Keratinocyte (primary cell): ENCODE results near the gene MAP3K20. TPM values are rescaled to one million over a fixed set of nuclear protein-coding genes. Genes with fewer than 3 reads are reported as not detected.

ENCODE experiments used
- DNase-seq: peaks from one replicate; pipeline ENCODE4 v3.0.0-alpha.2; 2011; ENCODE audit warnings: low read depth, missing footprints, low spot score
- FAIRE-seq: peaks from 2 replicates; lab custom pipeline; 2011; peaks lifted over from hg19 to GRCh38; lab: Jason Lieb, UNC
- H2AFZ ChIP-seq: 2 replicates; pipeline ENCODE4 v1.6.0; 2012; ENCODE audit warnings: low read length, control low read depth, inconsistent platforms; ENCODE audit not compliant: control insufficient read depth
- H3K27ac ChIP-seq: 2 replicates; pipeline ENCODE4 v1.5.1; 2011; ENCODE audit warnings: low read length; ENCODE audit not compliant: control insufficient read depth, insufficient read depth
- H3K27me3 ChIP-seq: 3 replicates; pipeline ENCODE4 v1.6.0; 2011; ENCODE audit warnings: low read length; ENCODE audit not compliant: control insufficient read depth, insufficient read depth; ENCODE audit errors: extremely low read depth
- H3K36me3 ChIP-seq, 2 experiments: 2 replicates in 1 of 2; 3 replicates in 1 of 2; pipeline ENCODE4 v1.5.1; 2011; ENCODE audit warnings: low read length in 2 of 2, mild to moderate bottlenecking in 1 of 2; ENCODE audit not compliant: control insufficient read depth in 2 of 2, insufficient read depth in 2 of 2; ENCODE audit errors: extremely low read depth in 1 of 2
- H3K4me1 ChIP-seq: 3 replicates; pipeline ENCODE4 v1.5.1; 2011; ENCODE audit warnings: low read length; ENCODE audit not compliant: control insufficient read depth, insufficient read depth; ENCODE audit errors: extremely low read depth
- H3K4me2 ChIP-seq: 3 replicates; pipeline ENCODE4 v1.6.0; 2011; ENCODE audit warnings: low read depth, low read length; ENCODE audit not compliant: control insufficient read depth, insufficient read depth; ENCODE audit errors: extremely low read depth
- H3K4me3 ChIP-seq, 3 experiments: fragments of 200-600 bp in 1 of 3; sonication (generic) in 1 of 3; 2 replicates in 2 of 3; 3 replicates in 1 of 3; pipeline ENCODE4 v1.5.1; 2011 to 2016; ENCODE audit warnings: low read length in 3 of 3, mild to moderate bottlenecking in 3 of 3, control low read depth in 2 of 3, inconsistent platforms in 1 of 3, low read depth in 1 of 3, mixed read lengths in 1 of 3, mixed run types in 1 of 3, moderate library complexity in 1 of 3; ENCODE audit not compliant: control insufficient read depth in 2 of 3, insufficient read depth in 2 of 3; ENCODE audit errors: extremely low read depth in 1 of 3
- H3K79me2 ChIP-seq: 2 replicates; pipeline ENCODE4 v1.6.0; 2012; ENCODE audit warnings: low read length; ENCODE audit not compliant: control insufficient read depth, insufficient read depth
- H3K9ac ChIP-seq: 3 replicates; pipeline ENCODE4 v1.6.0; 2011; ENCODE audit warnings: low read length; ENCODE audit not compliant: control insufficient read depth, insufficient read depth; ENCODE audit errors: extremely low read depth
- H3K9me1 ChIP-seq: 3 replicates; pipeline ENCODE4 v1.6.0; 2011; ENCODE audit warnings: low read length; ENCODE audit not compliant: control insufficient read depth, insufficient read depth; ENCODE audit errors: extremely low read depth
- H3K9me3 ChIP-seq: 2 replicates; pipeline ENCODE4 v1.5.1; 2012; ENCODE audit warnings: low read depth, low read length; ENCODE audit not compliant: control insufficient read depth
- H4K20me1 ChIP-seq: 3 replicates; pipeline ENCODE4 v1.6.0; 2011; ENCODE audit warnings: low read length; ENCODE audit not compliant: control insufficient read depth, insufficient read depth; ENCODE audit errors: extremely low read depth
- CTCF ChIP-seq, 3 experiments: IDR thresholded peaks in 1 of 3; conservative IDR thresholded peaks in 1 of 3; optimal IDR thresholded peaks in 1 of 3; 2 replicates in 2 of 3; 3 replicates in 1 of 3; pipeline versions ENCODE3 to v1.5.1; 2011; ENCODE audit warnings: low read length in 3 of 3, mild to moderate bottlenecking in 3 of 3, moderate library complexity in 2 of 3, control low read depth in 1 of 3, inconsistent platforms in 1 of 3; ENCODE audit not compliant: insufficient read depth in 2 of 3; ENCODE audit errors: extremely low read depth in 1 of 3
- EZH2 ChIP-seq: IDR thresholded peaks from one replicate; pipeline ENCODE4 v1.6.1; 2012; ENCODE audit warnings: inconsistent platforms, mild to moderate bottlenecking, low read length, moderate library complexity
- dilution Hi-C: fragments of 300-500 bp; cut with MboI; formaldehyde crosslinking; loops from one replicate; pipeline ENCODE4 v1.7.0; 2020; ENCODE audit warnings: low sequenced_read_pairs; ENCODE audit not compliant: extremely low pct_ligation_motif_present
- polyA plus RNA-seq, 5 experiments: library from polyadenylated mRNA; depleted of rRNA in 3 of 5; stranded (reverse) in 3 of 5; stranded (forward) in 1 of 5; unstranded in 1 of 5; fragments of >200 nt; gene quantifications; 1 replicate in 1 of 5; 2 replicates in 3 of 5; 3 replicates in 1 of 5; pipeline versions ENCODE4 v1.2.1 to v1.2.3, GENCODE V29; 2011 to 2012; ENCODE audit warnings: missing spikeins in 2 of 5, low read depth in 1 of 5, low replicate concordance in 1 of 5

MAP3K20 gene
- polyA plus RNA-seq, 1 donor (not counting 4 experiments of a cell fraction or from before 2014, with no cell fraction given): 31.7 TPM

GRCh38 chr2:173311844-173312606, 236.4 kb downstream of the MAP3K20 start:
- FAIRE-seq (no peak), DNase-seq (no peak)
- Histone ChIP-seq H2AFZ (no peak overlapping the region), H3K27ac (no peak overlapping the region), H3K9me3 (no peaks in the 10 kb centered on the region), H3K79me2 (no peaks in the 10 kb centered on the region), H3K9ac (no peak overlapping the region), H3K4me2 (no peak overlapping the region), H4K20me1 (no peaks in the 10 kb centered on the region), H3K9me1 (no peaks in the 10 kb centered on the region), H3K4me3 (no peak overlapping the region), H3K36me3 (no peaks in the 10 kb centered on the region), H3K27me3 (no peaks in the 10 kb centered on the region), H3K4me1 (no peaks in the 10 kb centered on the region)
- TF ChIP-seq CTCF (optimal IDR thresholded peaks at IDR 0.05 in 1 of 3, IDR thresholded peaks at IDR 0.05 in 1 of 3, conservative IDR thresholded peaks at IDR 0.05 in 1 of 3; ENCODE audit: extremely low read depth in 1 of 3, insufficient read depth in 2 of 3, low read length in 3 of 3) (no peak), EZH2 (no peak)
- dilution Hi-C loops: no loop called here
